HG03097 (cell line): ENCODE measurements around the gene ACSS2.
"Not testable (repeated sequence)": the region's sequence is repeated elsewhere in the genome, so short reads cannot be mapped to it uniquely, and the experiment has no call there.

Source experiments
- ATAC-seq: cut with Tn5 transposase; IDR thresholded peaks from one replicate; pipeline ENCODE4 v1.9.1; 2021; ENCODE audit not compliant: unreplicated experiment, low FRiP score

Gene ACSS2

GRCh38 chr20:34873583-34874093 is 2.8 kb upstream of the ACSS2 start:
- no peak for ATAC-seq

GRCh38 chr20:34874094-34874654 is 2.2 kb upstream of the ACSS2 start:
- ATAC-seq: no peak

- ATAC-seq: peak; percentile 50
Measured at GRCh38 chr20:34875642-34876405, 588 bp upstream of the ACSS2 start.

GRCh38 chr20:34880215-34880850 is 3.9 kb downstream of the ACSS2 start:
- ATAC-seq: no peak

GRCh38 chr20:34880971-34881370 is 4.6 kb downstream of the ACSS2 start:
- ATAC-seq: not testable (repeated sequence)

GRCh38 chr20:34881689-34882088 is 5.3 kb downstream of the ACSS2 start:
- ATAC-seq: no peak

GRCh38 chr20:34883087-34883688 is 6.8 kb downstream of the ACSS2 start:
- ATAC-seq: no peak

- no peak for ATAC-seq
Measured at GRCh38 chr20:34883809-34884208, 7.4 kb downstream of the ACSS2 start.

- no peak for ATAC-seq
Measured at GRCh38 chr20:34884260-34884659, 7.8 kb downstream of the ACSS2 start.

GRCh38 chr20:34886122-34886521 is 9.7 kb downstream of the ACSS2 start:
- ATAC-seq: no peak

- ATAC-seq: no peak
Measured at GRCh38 chr20:34887023-34887422, 10.6 kb downstream of the ACSS2 start.

- ATAC-seq: no peak
Measured at GRCh38 chr20:34888468-34888867, 12.1 kb downstream of the ACSS2 start.

GRCh38 chr20:34891166-34892062 is 15.0 kb downstream of the ACSS2 start:
- no peak for ATAC-seq

- ATAC-seq: no peak
Measured at GRCh38 chr20:34892671-34893070, 16.3 kb downstream of the ACSS2 start.

GRCh38 chr20:34894723-34895122 is 18.3 kb downstream of the ACSS2 start:
- ATAC-seq: no peak

GRCh38 chr20:34895465-34895864 is 19.1 kb downstream of the ACSS2 start:
- no peak for ATAC-seq

- ATAC-seq: no peak
Measured at GRCh38 chr20:34896086-34896621, 19.7 kb downstream of the ACSS2 start.

- ATAC-seq: not testable (repeated sequence)
Measured at GRCh38 chr20:34898129-34898528, 21.7 kb downstream of the ACSS2 start.

- not testable (repeated sequence) for ATAC-seq
Measured at GRCh38 chr20:34898731-34899130, 22.3 kb downstream of the ACSS2 start.

GRCh38 chr20:34904202-34904621 is 27.8 kb downstream of the ACSS2 start:
- ATAC-seq: no peak
